ENCODE data around the gene RNPEPL1.

Gene RNPEPL1, protein sequence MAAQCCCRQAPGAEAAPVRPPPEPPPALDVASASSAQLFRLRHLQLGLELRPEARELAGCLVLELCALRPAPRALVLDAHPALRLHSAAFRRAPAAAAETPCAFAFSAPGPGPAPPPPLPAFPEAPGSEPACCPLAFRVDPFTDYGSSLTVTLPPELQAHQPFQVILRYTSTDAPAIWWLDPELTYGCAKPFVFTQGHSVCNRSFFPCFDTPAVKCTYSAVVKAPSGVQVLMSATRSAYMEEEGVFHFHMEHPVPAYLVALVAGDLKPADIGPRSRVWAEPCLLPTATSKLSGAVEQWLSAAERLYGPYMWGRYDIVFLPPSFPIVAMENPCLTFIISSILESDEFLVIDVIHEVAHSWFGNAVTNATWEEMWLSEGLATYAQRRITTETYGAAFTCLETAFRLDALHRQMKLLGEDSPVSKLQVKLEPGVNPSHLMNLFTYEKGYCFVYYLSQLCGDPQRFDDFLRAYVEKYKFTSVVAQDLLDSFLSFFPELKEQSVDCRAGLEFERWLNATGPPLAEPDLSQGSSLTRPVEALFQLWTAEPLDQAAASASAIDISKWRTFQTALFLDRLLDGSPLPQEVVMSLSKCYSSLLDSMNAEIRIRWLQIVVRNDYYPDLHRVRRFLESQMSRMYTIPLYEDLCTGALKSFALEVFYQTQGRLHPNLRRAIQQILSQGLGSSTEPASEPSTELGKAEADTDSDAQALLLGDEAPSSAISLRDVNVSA

DNA sequence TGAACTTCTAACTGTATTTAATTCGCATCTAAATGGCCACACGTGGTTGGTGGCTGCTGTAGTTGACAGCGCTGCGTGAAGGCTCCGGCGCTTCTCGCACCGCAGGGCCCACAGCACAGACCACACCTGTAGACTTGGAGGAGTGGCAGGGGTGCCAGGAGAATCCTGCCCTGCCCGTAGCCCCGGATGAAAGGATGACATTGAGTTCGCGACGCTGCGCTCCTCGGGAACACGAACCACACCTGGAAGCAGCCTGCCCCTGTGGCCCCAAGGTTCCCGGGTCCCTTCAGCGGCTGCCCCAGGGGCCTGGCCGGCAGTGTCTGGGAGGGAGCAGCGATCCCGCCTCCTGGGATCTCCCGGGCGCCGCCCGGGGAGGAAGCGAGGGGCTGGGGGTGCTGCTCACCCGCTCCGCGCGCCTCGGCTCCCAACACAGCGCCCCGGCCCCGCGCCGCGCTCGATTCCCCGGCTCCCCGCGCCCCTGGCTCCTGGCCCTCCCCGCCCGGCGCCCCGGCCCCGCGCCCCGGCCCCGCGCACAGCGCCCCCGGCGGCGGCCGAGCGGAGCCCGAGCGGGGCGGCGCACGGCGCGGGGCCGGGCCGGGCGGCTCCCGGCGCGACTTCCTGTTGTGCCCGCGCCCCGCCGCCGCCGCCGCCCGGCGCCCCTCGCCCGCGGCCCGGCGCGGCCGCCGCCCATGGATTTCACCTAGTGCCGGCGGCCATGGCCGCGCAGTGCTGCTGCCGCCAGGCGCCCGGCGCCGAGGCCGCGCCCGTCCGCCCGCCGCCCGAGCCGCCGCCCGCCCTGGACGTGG lies at the start of gene RNPEPL1:
TSS of gene RNPEPL1 (plus strand) at position 613 of the 806 bp plus-strand sequence. CDS start at position 716, 103 bp downstream.
- POLR2A ChIA-PET: interaction anchor here (0.7 to 2.0 kb wide), 2 partner anchors 18 to 19 kb away, joined by 3 to 8 read pairs; partner anchors contain the start of gene CAPN10
- CTCF ChIA-PET: interaction anchor here (0.6 to 1.0 kb wide), 2 partner anchors 12 to 125 kb away, joined by 3 read pairs; no protein-coding TSS in a partner anchor
- DNase-seq (ENCODE audit: extremely low spot score): peak; percentile 42
- TF ChIP-seq BHLHE40 (IDR thresholded peaks at IDR 0.05; ENCODE audit: borderline replicate concordance) (no peak), FOXK2 (IDR thresholded peaks at IDR 0.05) (no peak), TARDBP (IDR thresholded peaks at IDR 0.05) (no peak), SP1 (IDR thresholded peaks at IDR 0.05) (no peak), ZNF384 (IDR thresholded peaks at IDR 0.05) (no peak), NFRKB (IDR thresholded peaks at IDR 0.05) (no peak), ELF4 (IDR thresholded peaks at IDR 0.05) (no peak), FOXA1 (IDR thresholded peaks at IDR 0.05) (no peak), CTBP1 (IDR thresholded peaks at IDR 0.05; ENCODE audit: borderline replicate concordance) (no peak), FOXM1 (IDR thresholded peaks at IDR 0.05; ENCODE audit: borderline replicate concordance) (no peak)
- TF ChIP-seq, protein P1, sequence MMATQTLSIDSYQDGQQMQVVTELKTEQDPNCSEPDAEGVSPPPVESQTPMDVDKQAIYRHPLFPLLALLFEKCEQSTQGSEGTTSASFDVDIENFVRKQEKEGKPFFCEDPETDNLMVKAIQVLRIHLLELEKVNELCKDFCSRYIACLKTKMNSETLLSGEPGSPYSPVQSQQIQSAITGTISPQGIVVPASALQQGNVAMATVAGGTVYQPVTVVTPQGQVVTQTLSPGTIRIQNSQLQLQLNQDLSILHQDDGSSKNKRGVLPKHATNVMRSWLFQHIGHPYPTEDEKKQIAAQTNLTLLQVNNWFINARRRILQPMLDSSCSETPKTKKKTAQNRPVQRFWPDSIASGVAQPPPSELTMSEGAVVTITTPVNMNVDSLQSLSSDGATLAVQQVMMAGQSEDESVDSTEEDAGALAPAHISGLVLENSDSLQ (IDR thresholded peaks at IDR 0.05): no peak

DNA sequence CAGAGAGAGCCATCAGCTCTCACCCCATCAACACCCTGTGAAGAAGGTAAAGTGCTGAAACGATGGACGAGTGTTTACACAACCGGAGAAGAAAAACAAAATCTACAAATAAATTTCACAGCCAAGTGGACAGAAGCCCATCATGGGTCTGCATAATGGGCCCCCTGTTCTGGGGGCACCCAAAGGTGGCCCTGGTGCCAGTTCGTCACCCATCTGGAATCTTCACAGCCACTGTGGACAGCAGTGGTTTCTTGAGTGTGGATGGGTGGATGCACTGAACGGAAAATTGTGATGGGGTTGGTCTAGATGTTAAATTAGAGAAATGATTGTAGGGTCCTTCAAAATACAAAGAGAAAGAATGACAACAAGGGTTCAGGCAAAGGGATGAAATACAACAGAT lies 49.3 kb upstream of the RNPEPL1 start:
- TF ChIP-seq L3MBTL2 (conservative IDR thresholded peaks at IDR 0.05): no peak
- no peak for TF ChIP-seq FOXM1 (IDR thresholded peaks at IDR 0.05; ENCODE audit: borderline replicate concordance)
- no peak for TF ChIP-seq ARNT (IDR thresholded peaks at IDR 0.05)
- no peak for TF ChIP-seq HDGF (IDR thresholded peaks at IDR 0.05; ENCODE audit: borderline replicate concordance)
- no peak for TF ChIP-seq SUZ12 (IDR thresholded peaks at IDR 0.05)
- no peak for TF ChIP-seq ZNF384 (IDR thresholded peaks at IDR 0.05)
- TF ChIP-seq BHLHE40 (IDR thresholded peaks at IDR 0.05; ENCODE audit: borderline replicate concordance): no peak
- TF ChIP-seq ELF4 (IDR thresholded peaks at IDR 0.05): no peak
- TF ChIP-seq, protein P1 (IDR thresholded peaks at IDR 0.05): no peak
- TF ChIP-seq LEF1 (IDR thresholded peaks at IDR 0.05; ENCODE audit: borderline replicate concordance): no peak
- no peak for TF ChIP-seq FOXA1 (IDR thresholded peaks at IDR 0.05)
- TF ChIP-seq FOXK2 (IDR thresholded peaks at IDR 0.05): no peak
- TF ChIP-seq CTBP1 (IDR thresholded peaks at IDR 0.05; ENCODE audit: borderline replicate concordance): no peak
- no peak for TF ChIP-seq SP1 (IDR thresholded peaks at IDR 0.05)
- TF ChIP-seq TARDBP (IDR thresholded peaks at IDR 0.05): no peak
- no peak for TF ChIP-seq NFRKB (IDR thresholded peaks at IDR 0.05)
- ChIA-PET CTCF (no interaction called here), POLR2A (no interaction called here)
- DNase-seq (ENCODE audit: extremely low spot score): no peak

DNA sequence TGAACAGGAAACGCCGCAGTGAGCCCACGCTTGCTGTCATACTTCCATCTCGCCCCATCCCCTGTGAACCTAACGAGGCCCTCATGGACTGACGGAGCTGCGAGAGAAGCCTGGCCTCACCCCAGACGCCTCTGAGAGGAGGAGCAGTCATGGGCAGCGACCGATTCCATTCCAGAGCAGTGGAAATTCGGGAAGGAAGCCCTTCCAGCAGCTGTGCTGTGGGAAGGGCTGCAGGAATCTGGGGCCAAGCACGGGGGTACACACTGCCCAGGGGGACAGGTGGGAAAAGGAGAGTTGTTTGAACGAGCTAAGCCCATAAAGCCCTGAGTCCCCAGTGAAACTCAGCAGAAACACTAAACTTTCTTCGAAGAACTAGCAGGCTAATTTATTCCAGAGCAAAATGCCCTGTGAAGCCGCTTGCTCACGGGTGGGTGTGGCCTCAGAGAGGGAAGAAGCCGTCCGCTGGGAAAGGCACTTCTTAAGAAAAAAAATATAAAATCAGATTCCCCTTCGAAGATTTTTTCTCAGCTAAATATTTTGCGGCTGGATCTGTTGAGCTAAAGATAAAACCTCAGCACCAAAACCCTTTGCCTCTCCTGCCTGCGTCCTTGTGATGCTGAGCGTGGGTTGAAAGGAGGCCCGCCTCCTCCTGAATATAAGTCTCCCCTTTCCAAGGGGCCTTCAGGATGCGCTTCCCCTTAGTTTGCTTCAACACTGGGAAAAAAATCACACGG lies 48.7 kb upstream of the RNPEPL1 start:
- POLR2A ChIA-PET: no interaction called here
- CTCF ChIA-PET: no interaction called here
- no peak for DNase-seq (ENCODE audit: extremely low spot score)
- TF ChIP-seq SUZ12 (IDR thresholded peaks at IDR 0.05): no peak
- TF ChIP-seq ARNT (IDR thresholded peaks at IDR 0.05): no peak
- TF ChIP-seq SP1 (IDR thresholded peaks at IDR 0.05): no peak
- no peak for TF ChIP-seq FOXA1 (IDR thresholded peaks at IDR 0.05)
- TF ChIP-seq HDGF (IDR thresholded peaks at IDR 0.05; ENCODE audit: borderline replicate concordance): no peak
- no peak for TF ChIP-seq NFRKB (IDR thresholded peaks at IDR 0.05)
- TF ChIP-seq LEF1 (IDR thresholded peaks at IDR 0.05; ENCODE audit: borderline replicate concordance): no peak
- TF ChIP-seq ZNF384 (IDR thresholded peaks at IDR 0.05): no peak
- TF ChIP-seq TARDBP (IDR thresholded peaks at IDR 0.05): no peak
- TF ChIP-seq, protein P1 (IDR thresholded peaks at IDR 0.05): no peak
- TF ChIP-seq CTBP1 (IDR thresholded peaks at IDR 0.05; ENCODE audit: borderline replicate concordance): no peak
- TF ChIP-seq L3MBTL2 (conservative IDR thresholded peaks at IDR 0.05): no peak
- no peak for TF ChIP-seq FOXK2 (IDR thresholded peaks at IDR 0.05)
- no peak for TF ChIP-seq BHLHE40 (IDR thresholded peaks at IDR 0.05; ENCODE audit: borderline replicate concordance)
- no peak for TF ChIP-seq FOXM1 (IDR thresholded peaks at IDR 0.05; ENCODE audit: borderline replicate concordance)
- TF ChIP-seq ELF4 (IDR thresholded peaks at IDR 0.05): no peak

DNA sequence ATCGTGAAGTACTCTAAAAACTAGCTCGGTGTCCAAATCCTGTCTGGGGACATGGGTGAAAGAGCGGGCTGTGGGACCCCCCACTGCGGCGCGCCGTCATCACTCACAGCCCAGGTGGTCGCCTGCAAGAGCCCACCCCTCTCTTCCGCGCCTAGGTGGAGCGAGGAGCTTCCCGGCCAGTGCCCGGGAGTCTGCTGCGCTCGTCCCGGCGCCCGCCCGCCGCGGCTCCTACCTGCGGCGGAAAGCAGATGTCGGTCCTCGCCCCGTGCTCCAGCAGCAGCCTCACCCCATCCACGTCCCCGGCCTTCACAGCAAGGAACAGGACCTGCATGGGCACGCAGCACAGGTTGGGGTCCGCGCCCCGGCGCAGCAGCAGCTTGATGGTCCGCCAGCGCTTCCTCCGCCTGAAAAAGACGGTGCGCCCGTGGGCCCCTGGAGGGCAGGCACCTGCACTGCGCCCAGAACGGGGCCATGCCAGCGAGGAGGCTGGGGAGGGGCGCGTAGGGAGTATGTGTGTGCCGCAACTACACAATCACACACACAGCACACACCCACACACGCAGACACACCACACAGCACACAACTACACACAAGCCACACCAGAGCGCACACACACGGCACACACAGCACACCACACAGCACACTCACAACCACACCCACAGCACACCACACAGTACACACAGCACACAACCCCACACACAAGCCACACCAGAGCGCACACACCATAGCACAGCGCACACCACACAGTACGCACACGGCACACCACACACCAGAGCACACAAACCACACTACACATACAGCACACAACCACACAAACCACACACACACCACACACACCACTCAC lies 47.9 kb upstream of the RNPEPL1 start:
- CTCF ChIA-PET: no interaction called here

More for the DNA sequence above, 47.9 kb upstream of the RNPEPL1 start:
- TF ChIP-seq BHLHE40 (IDR thresholded peaks at IDR 0.05; ENCODE audit: borderline replicate concordance) (no peak), FOXK2 (IDR thresholded peaks at IDR 0.05) (no peak), TARDBP (IDR thresholded peaks at IDR 0.05) (peak; percentile 89)
- TF ChIP-seq, protein P1 (IDR thresholded peaks at IDR 0.05): no peak
- POLR2A ChIA-PET: no interaction called here
- no peak for DNase-seq (ENCODE audit: extremely low spot score)
